ENCODE results near the gene UBASH3B. TPM values are rescaled to one million over a fixed set of nuclear protein-coding genes. Genes with fewer than 3 reads are reported as not detected.

The UBASH3B gene
- polyA plus RNA-seq, 4 donors, result 0.89 to 2.1 (median 1.0) TPM

DNA sequence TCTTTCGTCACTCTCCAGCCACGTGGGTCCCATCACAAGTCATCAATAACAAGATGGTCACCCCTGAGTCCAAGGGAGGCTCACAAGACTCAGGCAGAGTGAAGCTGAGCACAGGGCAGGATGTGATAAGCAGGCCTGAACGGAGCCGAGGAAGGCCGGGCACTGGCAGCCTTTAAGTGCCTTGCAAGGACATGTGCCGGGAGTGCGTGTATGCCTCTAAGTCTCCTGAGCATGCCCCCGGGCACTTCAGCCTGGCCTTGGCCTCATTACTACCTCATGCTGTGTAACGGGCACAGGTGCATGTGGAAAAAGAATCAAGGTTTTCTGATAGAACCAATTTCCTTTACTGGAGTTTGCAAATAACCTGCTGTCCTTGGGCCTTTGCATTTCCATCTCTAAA, 55.8 kb downstream of the UBASH3B start:
- FAIRE-seq (no peak), DNase-seq (no peak)
- no peaks in the 10 kb centered on the region for H3K27me3 ChIP-seq (ENCODE audit: control insufficient read depth in 3 of 3, insufficient read depth in 3 of 3, low read length in 3 of 3)
- H3K36me3 ChIP-seq (ENCODE audit: control insufficient read depth in 3 of 3, insufficient read depth in 2 of 3, low read depth in 1 of 3, low read length in 3 of 3), result no peaks in the 10 kb centered on the region
- H3K4me1 ChIP-seq (ENCODE audit: control insufficient read depth in 3 of 3, insufficient read depth in 2 of 3, low read depth in 1 of 3, low read length in 2 of 3), result peaks cover 0 to 4% (median 0%) of the 10 kb centered on the region in 3 donors
- no peak overlapping the region for H3K27ac ChIP-seq (ENCODE audit: low read depth in 1 of 3, low read length in 2 of 3)
- 83% methylated on average over 9 of the region's 9 CpGs for WGBS, 3 donors
- H3K9me3 ChIP-seq (ENCODE audit: control insufficient read depth in 2 of 2, insufficient read depth in 1 of 2, low read depth in 1 of 2, low read length in 1 of 2), result no peaks in the 10 kb centered on the region
- H3K4me3 ChIP-seq (ENCODE audit: low read depth in 1 of 3, low read length in 3 of 3), result no peak overlapping the region

GRCh38 chr11:122711831-122712381, 56.4 kb downstream of the UBASH3B start:
- peaks cover 0 to 4% (median 0%) of the 10 kb centered on the region in 3 donors for H3K4me1 ChIP-seq (ENCODE audit: control insufficient read depth in 3 of 3, insufficient read depth in 2 of 3, low read depth in 1 of 3, low read length in 2 of 3)
- H3K9me3 ChIP-seq (ENCODE audit: control insufficient read depth in 2 of 2, insufficient read depth in 1 of 2, low read depth in 1 of 2, low read length in 1 of 2), result no peaks in the 10 kb centered on the region
- no peaks in the 10 kb centered on the region for H3K27me3 ChIP-seq (ENCODE audit: control insufficient read depth in 3 of 3, insufficient read depth in 3 of 3, low read length in 3 of 3)
- FAIRE-seq (no peak), DNase-seq (peak in 1 of 2 donors; percentile 11)
- 42 to 55% (median 51%) methylated on average over 5 of the region's 5 CpGs for WGBS, 3 donors
- no peaks in the 10 kb centered on the region for H3K36me3 ChIP-seq (ENCODE audit: control insufficient read depth in 3 of 3, insufficient read depth in 2 of 3, low read depth in 1 of 3, low read length in 3 of 3)
- H3K27ac ChIP-seq (ENCODE audit: low read depth in 1 of 3, low read length in 2 of 3), result no peak overlapping the region
- H3K4me3 ChIP-seq (ENCODE audit: low read depth in 1 of 3, low read length in 3 of 3), result no peak overlapping the region

- DNase-seq (no peak), FAIRE-seq (no peak)
- WGBS, 3 donors, result 74 to 81% (median 78%) methylated on average over 5 of the region's 5 CpGs
- Histone ChIP-seq H3K27ac (ENCODE audit: low read depth in 1 of 3, low read length in 2 of 3) (peak overlapping the region in 1 of 3 donors; percentile 3), H3K9me3 (ENCODE audit: control insufficient read depth in 2 of 2, insufficient read depth in 1 of 2, low read depth in 1 of 2, low read length in 1 of 2) (no peaks in the 10 kb centered on the region), H3K4me3 (ENCODE audit: low read depth in 1 of 3, low read length in 3 of 3) (no peak overlapping the region), H3K36me3 (ENCODE audit: control insufficient read depth in 3 of 3, insufficient read depth in 2 of 3, low read depth in 1 of 3, low read length in 3 of 3) (no peaks in the 10 kb centered on the region), H3K4me1 (ENCODE audit: control insufficient read depth in 3 of 3, insufficient read depth in 2 of 3, low read depth in 1 of 3, low read length in 2 of 3) (peaks cover 0 to 4% (median 0%) of the 10 kb centered on the region in 3 donors), H3K27me3 (ENCODE audit: control insufficient read depth in 3 of 3, insufficient read depth in 3 of 3, low read length in 3 of 3) (no peaks in the 10 kb centered on the region)
These were observed 58.5 kb downstream of the UBASH3B start for GRCh38 chr11:122714004-122714403.

DNA sequence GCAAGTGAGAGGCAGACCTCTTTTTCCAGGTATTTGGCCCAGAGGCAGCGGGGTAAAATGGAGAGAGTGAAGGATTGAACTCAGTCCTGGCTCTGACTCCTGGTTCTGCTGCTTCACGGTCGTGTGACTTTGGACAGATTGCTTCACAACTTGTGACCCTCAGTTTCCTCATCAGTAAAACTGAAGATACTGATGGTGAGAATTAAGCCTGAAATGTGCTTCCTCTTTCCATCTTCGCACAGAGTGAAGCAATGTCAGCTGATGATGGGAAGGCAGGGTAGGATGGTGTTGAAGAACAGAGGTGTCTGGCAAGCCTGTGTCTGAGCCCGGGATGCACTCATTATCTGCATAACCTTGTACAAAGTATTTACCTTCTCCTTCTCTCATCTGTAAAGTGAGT, 59.0 kb downstream of the UBASH3B start:
- Histone ChIP-seq H3K9me3 (ENCODE audit: control insufficient read depth in 2 of 2, insufficient read depth in 1 of 2, low read depth in 1 of 2, low read length in 1 of 2) (no peaks in the 10 kb centered on the region), H3K27me3 (ENCODE audit: control insufficient read depth in 3 of 3, insufficient read depth in 3 of 3, low read length in 3 of 3) (no peaks in the 10 kb centered on the region), H3K27ac (ENCODE audit: low read depth in 1 of 3, low read length in 2 of 3) (peak overlapping the region in 1 of 3 donors; percentile 3), H3K4me1 (ENCODE audit: control insufficient read depth in 3 of 3, insufficient read depth in 2 of 3, low read depth in 1 of 3, low read length in 2 of 3) (peaks cover 0 to 4% (median 0%) of the 10 kb centered on the region in 3 donors), H3K4me3 (ENCODE audit: low read depth in 1 of 3, low read length in 3 of 3) (no peak overlapping the region), H3K36me3 (ENCODE audit: control insufficient read depth in 3 of 3, insufficient read depth in 2 of 3, low read depth in 1 of 3, low read length in 3 of 3) (no peaks in the 10 kb centered on the region)
- FAIRE-seq, result no peak
- WGBS, 3 donors, result 82% methylated on average over 5 of the region's 5 CpGs
- no peak for DNase-seq

DNA sequence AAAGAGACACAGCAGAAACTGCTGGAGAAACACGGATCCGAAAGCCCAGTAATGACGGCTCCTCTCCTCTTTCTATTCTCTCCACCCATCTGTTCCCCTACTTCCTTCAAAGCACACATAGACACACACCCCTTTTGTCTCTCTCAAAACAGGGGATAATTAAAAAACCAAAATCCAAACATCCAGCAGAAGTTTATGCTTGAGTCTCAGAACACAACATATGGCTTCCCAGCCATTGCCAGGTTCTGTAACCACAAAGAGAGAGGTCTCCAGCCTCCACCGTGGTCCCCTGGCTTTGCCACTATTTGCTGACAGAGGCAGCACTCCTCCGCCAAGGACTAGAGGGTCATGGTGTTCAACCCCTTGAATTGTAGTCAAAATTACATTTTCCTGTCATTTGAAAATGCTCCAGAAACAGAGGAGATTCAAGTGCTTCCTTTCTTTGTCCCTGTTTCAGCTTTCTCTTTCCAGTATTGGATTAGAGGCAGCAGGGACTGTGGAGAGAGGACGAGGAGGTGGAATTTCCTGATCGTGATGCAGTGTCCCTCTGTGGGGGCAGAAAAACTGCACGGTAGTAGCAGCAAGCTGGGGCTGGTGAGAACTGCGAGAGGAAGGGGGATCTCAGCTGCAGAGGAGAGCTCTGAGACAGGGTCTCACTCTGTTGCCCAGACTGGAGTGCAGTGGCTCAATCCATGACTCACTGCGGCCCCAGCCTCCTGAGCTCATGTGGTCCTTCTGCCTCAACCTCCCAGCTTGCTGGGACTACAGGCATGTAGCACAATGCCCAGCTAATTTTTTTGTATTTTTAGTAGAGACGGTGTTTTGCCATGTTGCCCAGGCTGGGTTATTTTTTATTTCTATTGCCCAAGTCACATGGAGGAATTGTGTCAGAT, 60.3 kb downstream of the UBASH3B start:
- WGBS, 3 donors, result 50 to 76% (median 61%) methylated on average over 11 of the region's 11 CpGs
- Histone ChIP-seq H3K9me3 (ENCODE audit: control insufficient read depth in 2 of 2, insufficient read depth in 1 of 2, low read depth in 1 of 2, low read length in 1 of 2) (no peaks in the 10 kb centered on the region), H3K4me1 (ENCODE audit: control insufficient read depth in 3 of 3, insufficient read depth in 2 of 3, low read depth in 1 of 3, low read length in 2 of 3) (peaks cover 0 to 4% (median 0%) of the 10 kb centered on the region in 3 donors), H3K27me3 (ENCODE audit: control insufficient read depth in 3 of 3, insufficient read depth in 3 of 3, low read length in 3 of 3) (no peaks in the 10 kb centered on the region), H3K4me3 (ENCODE audit: low read depth in 1 of 3, low read length in 3 of 3) (no peak overlapping the region), H3K27ac (ENCODE audit: low read depth in 1 of 3, low read length in 2 of 3) (peak overlapping the region in 2 of 3 donors; percentile 18 to 42), H3K36me3 (ENCODE audit: control insufficient read depth in 3 of 3, insufficient read depth in 2 of 3, low read depth in 1 of 3, low read length in 3 of 3) (no peaks in the 10 kb centered on the region)
- FAIRE-seq, result no peak
- no peak for DNase-seq

DNA sequence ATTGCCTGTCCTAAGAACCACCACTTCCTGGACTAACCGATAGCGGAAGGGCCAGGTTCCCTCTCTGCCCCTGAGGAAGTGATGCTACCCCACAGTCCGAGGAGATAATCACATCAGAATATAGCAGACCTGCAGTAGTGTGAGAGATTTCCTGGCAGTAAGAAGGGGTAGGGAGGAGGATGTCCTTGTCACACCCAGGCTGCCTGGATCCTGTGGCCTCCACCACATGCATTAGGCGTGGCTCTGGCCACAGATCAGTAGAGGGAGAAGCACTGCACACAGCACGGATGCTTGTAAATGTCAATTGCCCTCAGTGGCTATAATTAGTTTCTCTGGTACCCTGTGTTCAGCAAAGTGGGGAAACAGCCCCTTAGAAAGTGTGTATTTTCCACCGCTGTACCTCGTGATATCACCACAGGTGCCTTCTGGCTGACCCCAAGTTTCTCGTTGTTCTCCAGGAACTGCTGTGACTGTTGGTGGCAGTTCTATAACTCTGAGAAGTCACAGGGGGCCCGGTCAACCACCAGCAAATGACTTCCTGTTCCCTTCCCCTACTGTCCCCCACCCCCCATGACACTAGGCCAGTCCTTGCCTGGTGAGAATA, 61.8 kb downstream of the UBASH3B start:
- no peaks in the 10 kb centered on the region for H3K27me3 ChIP-seq (ENCODE audit: control insufficient read depth in 3 of 3, insufficient read depth in 3 of 3, low read length in 3 of 3)
- peak overlapping the region in 1 of 3 donors; percentile 80 for H3K27ac ChIP-seq (ENCODE audit: low read depth in 1 of 3, low read length in 2 of 3)
- H3K36me3 ChIP-seq (ENCODE audit: control insufficient read depth in 3 of 3, insufficient read depth in 2 of 3, low read depth in 1 of 3, low read length in 3 of 3), result no peaks in the 10 kb centered on the region
- no peak overlapping the region for H3K4me3 ChIP-seq (ENCODE audit: low read depth in 1 of 3, low read length in 3 of 3)
- DNase-seq (peak; percentile 10 to 78), FAIRE-seq (no peak)
- no peaks in the 10 kb centered on the region for H3K9me3 ChIP-seq (ENCODE audit: control insufficient read depth in 2 of 2, insufficient read depth in 1 of 2, low read depth in 1 of 2, low read length in 1 of 2)
- H3K4me1 ChIP-seq (ENCODE audit: control insufficient read depth in 3 of 3, insufficient read depth in 2 of 3, low read depth in 1 of 3, low read length in 2 of 3), result peaks cover 0 to 4% (median 0%) of the 10 kb centered on the region in 3 donors
- 50 to 55% (median 53%) methylated on average over 9 of the region's 9 CpGs for WGBS, 3 donors

DNA sequence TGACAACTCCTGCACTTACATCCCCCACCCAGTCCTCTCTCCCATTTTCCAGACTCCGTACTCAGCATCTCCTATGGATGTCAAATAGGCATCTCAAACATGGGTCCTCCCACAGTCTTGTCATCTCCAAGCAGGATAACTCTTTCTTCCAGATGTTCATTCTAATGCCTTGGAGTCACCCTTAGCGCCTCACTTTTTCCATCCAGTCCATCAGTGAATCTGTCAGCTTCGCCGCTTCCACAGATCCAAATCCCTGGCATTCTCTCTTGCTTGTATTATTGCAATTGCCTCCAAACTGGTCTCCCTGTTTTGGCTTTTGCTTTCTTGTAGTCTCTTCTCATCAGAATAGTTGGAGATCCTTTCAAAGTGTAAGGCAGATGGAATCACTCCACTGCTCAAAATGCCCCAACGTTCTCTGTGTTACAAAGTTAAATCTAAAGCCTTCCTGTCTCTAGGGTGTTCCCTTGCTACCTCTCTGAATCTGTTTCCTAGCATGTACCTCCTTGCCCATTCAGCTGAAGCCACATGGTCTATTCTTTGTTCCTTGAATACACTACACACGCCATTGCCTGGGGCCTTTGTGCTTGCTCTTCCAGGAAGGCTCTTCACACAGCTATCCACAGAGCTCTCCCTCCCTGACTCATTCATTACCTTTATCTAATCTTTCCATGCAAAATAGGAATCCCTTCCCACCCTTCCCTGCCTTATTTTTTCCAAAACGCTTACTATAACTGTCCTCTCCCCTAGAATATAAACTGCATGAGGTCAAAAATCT, 64.8 kb downstream of the UBASH3B start:
- FAIRE-seq, result no peak
- Histone ChIP-seq H3K27ac (ENCODE audit: low read depth in 1 of 3, low read length in 2 of 3) (no peak overlapping the region), H3K4me3 (ENCODE audit: low read depth in 1 of 3, low read length in 3 of 3) (no peak overlapping the region), H3K36me3 (ENCODE audit: control insufficient read depth in 3 of 3, insufficient read depth in 2 of 3, low read depth in 1 of 3, low read length in 3 of 3) (no peaks in the 10 kb centered on the region), H3K4me1 (ENCODE audit: control insufficient read depth in 3 of 3, insufficient read depth in 2 of 3, low read depth in 1 of 3, low read length in 2 of 3) (peaks cover 0 to 3% (median 0%) of the 10 kb centered on the region in 3 donors), H3K27me3 (ENCODE audit: control insufficient read depth in 3 of 3, insufficient read depth in 3 of 3, low read length in 3 of 3) (no peaks in the 10 kb centered on the region), H3K9me3 (ENCODE audit: control insufficient read depth in 2 of 2, insufficient read depth in 1 of 2, low read depth in 1 of 2, low read length in 1 of 2) (no peaks in the 10 kb centered on the region)
- WGBS, 3 donors, result 83 to 88% (median 84%) methylated on average over 7 of the region's 7 CpGs
- no peak for DNase-seq
